RWPE1 (cell line): ENCODE results near the gene SMNDC1.
"Not testable (repeated sequence)": the region's sequence is repeated elsewhere in the genome, so short reads cannot be mapped to it uniquely, and the experiment has no call there.

Experiments
- CTCF ChIA-PET: fragments of 350-600 bp; sonication (Branson Sonifier 250); formaldehyde crosslinking; extraction: SDS; loops from one replicate; lab custom pipeline; 2021; lab: Yijun Ruan, JAX
- POLR2A ChIA-PET: fragments of 400-600 bp; formaldehyde crosslinking; extraction: SDS; loops from one replicate; lab custom pipeline; 2020; ENCODE audit warnings: antibody characterized with exemption; ENCODE audit not compliant: low non-redundant PET; lab: Yijun Ruan, JAX
- DNase-seq: peaks from one replicate; pipeline ENCODE4 v3.0.0; 2012; ENCODE audit warnings: low spot score
- H3K27ac ChIP-seq: fragments of 450-650 bp; 2 replicates; pipeline ENCODE4 v1.5.1; 2017
- TF ChIP-seq, protein P1 (sequence below): fragments of 450-650 bp; conservative IDR thresholded peaks from 2 replicates; pipeline ENCODE4 v1.5.1; 2017; ENCODE audit warnings: low read depth, mild to moderate bottlenecking

The SMNDC1 gene

DNA sequence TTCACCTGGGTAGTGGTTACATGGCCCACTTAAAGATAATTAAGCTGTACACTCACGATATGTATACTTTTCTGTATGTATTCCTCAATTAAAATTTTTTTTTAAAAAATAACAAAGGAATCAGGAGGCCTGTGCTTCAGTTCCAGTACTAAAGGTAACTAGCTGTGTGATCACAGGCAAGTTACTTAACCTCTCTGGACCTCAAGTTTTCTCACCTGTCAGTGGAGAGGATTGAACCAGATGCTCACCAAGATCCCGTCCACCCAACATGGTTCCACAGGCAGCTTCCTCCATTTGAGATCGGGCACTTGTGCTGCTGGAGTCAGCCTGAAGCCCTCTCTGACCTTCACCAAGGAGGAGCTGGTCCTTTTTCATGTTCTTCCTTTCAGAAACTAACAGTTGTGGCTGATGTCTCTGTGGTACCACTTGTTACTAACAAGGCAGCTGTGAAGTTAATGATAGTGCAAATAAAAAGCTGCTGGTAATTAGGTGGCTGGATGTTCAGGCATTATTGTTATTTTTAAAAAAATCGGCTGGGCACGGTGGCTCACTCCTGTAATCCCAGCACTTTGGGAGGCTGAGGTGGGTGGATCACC, 29.4 kb upstream of the SMNDC1 start:
- CTCF ChIA-PET, result interaction anchor here (0.6 to 1.4 kb wide), 3 partner anchors 20 to 331 kb away, joined by 3 to 5 read pairs (median 4); no protein-coding TSS in a partner anchor
- peak overlapping the region; percentile 37; the same call in 1 of the 2 replicates for H3K27ac ChIP-seq
- TF ChIP-seq, protein P1, sequence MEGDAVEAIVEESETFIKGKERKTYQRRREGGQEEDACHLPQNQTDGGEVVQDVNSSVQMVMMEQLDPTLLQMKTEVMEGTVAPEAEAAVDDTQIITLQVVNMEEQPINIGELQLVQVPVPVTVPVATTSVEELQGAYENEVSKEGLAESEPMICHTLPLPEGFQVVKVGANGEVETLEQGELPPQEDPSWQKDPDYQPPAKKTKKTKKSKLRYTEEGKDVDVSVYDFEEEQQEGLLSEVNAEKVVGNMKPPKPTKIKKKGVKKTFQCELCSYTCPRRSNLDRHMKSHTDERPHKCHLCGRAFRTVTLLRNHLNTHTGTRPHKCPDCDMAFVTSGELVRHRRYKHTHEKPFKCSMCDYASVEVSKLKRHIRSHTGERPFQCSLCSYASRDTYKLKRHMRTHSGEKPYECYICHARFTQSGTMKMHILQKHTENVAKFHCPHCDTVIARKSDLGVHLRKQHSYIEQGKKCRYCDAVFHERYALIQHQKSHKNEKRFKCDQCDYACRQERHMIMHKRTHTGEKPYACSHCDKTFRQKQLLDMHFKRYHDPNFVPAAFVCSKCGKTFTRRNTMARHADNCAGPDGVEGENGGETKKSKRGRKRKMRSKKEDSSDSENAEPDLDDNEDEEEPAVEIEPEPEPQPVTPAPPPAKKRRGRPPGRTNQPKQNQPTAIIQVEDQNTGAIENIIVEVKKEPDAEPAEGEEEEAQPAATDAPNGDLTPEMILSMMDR, result no peak
- POLR2A ChIA-PET, result no interaction called here
- no peak for DNase-seq

DNA sequence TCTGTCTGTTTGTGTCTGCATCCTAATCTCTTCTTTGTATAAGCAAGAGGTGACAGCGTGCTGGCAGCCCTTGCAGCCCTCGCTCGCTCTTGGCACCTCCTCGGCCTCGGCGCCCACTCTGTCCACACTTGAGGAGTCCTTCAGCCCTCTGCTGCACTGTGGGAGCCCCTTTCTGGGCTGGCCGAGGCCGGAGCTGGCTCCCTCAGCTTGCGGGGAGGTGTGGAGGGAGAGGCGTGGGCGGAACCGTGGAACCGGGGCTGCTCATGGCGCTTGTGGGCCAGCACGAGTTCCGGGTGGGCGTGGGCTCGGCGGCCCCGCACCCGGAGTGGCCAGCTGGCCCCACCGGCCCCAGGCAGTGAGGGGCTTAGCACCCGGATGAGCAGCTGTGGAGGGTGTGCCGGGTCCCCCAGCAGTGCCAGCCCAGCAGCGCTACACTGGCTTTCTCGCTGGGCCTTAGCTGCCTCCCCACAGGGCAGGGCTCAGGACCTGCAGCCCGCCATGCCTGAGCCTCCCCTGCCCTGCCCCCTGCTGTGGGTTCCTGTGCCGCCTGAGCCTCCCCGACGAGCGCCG, 26.6 kb upstream of the SMNDC1 start:
- POLR2A ChIA-PET, DNase-seq, H3K27ac ChIP-seq: not testable (repeated sequence)
- CTCF ChIA-PET, result interaction anchor here (0.6 to 0.7 kb wide), 2 partner anchors 58 to 116 kb away, joined by 4 read pairs; no protein-coding TSS in a partner anchor

DNA sequence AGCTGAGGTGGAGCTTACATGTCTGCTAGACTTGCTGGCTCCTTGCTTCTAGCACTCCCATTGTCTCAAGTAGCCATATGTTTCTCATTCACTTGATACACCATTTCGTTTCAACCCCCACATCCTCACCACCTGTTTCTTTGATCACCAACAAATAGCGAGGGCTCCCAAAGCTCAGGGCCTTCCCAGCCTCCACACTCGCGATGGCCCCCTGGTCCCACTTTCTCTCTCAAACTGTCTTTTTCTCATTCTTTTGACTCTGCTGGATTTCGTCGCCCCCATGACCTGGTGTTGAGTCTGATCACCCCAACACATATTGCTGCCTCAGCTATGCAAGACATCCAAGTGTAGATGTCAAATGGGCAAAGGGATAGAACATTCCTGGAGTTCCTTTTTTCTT, 26.0 kb upstream of the SMNDC1 start:
- no peak overlapping the region for H3K27ac ChIP-seq
- TF ChIP-seq, protein P1, result no peak
- POLR2A ChIA-PET, result no interaction called here

DNA sequence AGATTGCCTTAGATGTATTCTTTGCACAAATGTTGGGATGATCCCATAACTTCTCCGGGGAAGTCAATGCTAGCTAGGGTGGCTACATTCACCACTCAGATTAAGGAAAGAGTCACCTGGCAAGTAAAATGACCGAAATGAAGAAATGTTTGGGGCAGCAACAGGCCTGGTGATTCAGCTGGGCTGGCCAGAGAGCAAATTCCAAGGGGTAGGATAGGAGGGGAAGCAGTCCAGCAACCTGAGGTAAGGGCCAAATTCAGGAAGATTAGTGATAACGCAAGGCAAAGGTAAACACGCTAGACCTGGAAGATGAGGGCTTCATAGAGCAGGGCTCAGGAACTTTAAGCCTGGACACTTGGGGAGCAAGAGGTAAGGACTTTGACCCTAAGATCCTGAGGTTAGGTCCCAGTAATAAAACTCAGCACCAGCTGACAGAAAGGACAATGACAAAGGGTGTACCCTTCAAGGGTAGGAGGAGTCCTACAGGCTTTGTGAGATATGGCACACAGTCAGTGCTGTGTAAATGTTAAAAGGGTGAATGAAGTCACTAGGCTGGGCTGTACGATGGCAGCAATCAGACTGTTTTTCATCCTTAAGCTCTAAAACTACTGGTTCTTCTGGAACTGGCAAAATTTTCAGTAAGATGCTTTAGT, 22.7 kb upstream of the SMNDC1 start:
- CTCF ChIA-PET, result interaction anchor here (1.0 kb wide), 1 partner anchor 223 kb away, joined by 3 read pairs; no protein-coding TSS in a partner anchor
- DNase-seq, result no peak
- POLR2A ChIA-PET, result interaction anchor here (0.6 kb wide), 1 partner anchor 130 kb away, joined by 3 read pairs; no protein-coding TSS in a partner anchor
- TF ChIP-seq, protein P1, result no peak
- H3K27ac ChIP-seq, result no peak overlapping the region

More for the DNA sequence above, 26.0 kb upstream of the SMNDC1 start:
- CTCF ChIA-PET, result interaction anchor here (1.0 kb wide), 1 partner anchor 16 kb away, joined by 3 read pairs; no protein-coding TSS in a partner anchor
- no peak for DNase-seq

DNA sequence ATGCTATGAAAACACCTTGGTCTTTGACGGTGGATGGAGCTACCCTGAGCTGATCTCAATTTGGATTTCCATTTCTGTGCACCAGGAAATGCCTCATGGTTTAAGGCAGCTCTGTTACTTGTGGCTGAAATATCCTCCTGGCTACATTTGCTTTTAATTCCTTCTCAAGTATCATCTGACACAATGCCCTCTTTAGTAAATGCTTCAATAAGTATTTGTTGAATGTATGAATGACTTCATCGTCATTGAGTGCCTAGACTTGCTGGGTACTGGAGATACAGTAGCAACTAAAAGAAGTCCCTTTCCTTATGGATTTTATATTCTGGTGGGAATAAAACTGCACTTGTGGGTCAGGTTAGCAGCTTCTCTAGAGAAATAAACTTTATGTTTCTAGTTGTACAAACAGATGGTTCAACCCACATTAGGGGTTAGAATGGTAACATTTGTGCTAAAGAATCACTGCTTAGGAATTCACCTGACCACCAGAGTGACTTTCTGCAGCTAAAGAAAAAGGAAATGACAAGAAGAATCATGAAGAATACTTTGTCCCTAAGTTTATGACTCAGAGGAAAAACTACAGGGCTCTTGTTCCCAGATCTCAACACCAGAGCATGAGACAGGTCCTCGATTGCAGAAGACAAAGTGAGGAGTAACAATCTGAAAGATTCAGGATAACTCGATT, 21.8 kb upstream of the SMNDC1 start:
- ChIA-PET POLR2A (no interaction called here), CTCF (interaction anchor here (0.5 to 1.0 kb wide), 2 partner anchors 79 to 224 kb away, joined by 3 to 4 read pairs; no protein-coding TSS in a partner anchor)
- TF ChIP-seq, protein P1, result no peak
- no peak for DNase-seq
- H3K27ac ChIP-seq, result no peak overlapping the region

DNA sequence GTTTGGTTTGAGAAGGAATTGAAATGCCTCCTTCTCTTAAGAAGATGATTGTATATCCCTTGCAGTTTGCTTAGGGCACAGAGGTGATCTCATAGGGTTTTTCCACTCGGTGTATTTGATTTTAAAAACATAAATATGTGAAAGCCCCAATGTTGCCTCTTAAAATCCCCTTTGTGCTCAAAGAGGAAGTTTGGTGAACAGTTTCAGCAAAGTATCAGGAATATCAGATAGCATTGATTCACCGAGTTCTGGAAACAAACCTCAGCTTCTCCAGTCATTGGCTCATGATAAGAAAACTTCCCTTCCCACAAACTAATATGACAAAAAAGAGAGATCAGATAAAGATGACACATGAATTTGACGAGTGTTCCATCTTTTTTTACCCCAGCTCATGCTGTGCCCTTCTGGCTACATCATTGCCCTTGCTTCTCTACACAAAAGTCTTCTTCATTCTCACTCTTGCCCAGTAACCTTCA, 20.1 kb upstream of the SMNDC1 start:
- POLR2A ChIA-PET, result no interaction called here
- no peak for DNase-seq
- CTCF ChIA-PET, result no interaction called here
- H3K27ac ChIP-seq, result no peak overlapping the region
- TF ChIP-seq, protein P1, result no peak
